ENCODE results near the gene CYS1.
"Not testable (repeated sequence)": the region's sequence is repeated elsewhere in the genome, so short reads cannot be mapped to it uniquely, and the experiment has no call there.

Gene CYS1

GRCh38 chr2:10011606-10012325 lies 68.4 kb downstream of the CYS1 start:
- DNase-seq, result not testable (repeated sequence)

- DNase-seq, result not testable (repeated sequence)
Observed at GRCh38 chr2:10010861-10011605, 69.2 kb downstream of the CYS1 start.

GRCh38 chr2:10009811-10010781 lies 70.1 kb downstream of the CYS1 start:
- no peak for DNase-seq

DNA sequence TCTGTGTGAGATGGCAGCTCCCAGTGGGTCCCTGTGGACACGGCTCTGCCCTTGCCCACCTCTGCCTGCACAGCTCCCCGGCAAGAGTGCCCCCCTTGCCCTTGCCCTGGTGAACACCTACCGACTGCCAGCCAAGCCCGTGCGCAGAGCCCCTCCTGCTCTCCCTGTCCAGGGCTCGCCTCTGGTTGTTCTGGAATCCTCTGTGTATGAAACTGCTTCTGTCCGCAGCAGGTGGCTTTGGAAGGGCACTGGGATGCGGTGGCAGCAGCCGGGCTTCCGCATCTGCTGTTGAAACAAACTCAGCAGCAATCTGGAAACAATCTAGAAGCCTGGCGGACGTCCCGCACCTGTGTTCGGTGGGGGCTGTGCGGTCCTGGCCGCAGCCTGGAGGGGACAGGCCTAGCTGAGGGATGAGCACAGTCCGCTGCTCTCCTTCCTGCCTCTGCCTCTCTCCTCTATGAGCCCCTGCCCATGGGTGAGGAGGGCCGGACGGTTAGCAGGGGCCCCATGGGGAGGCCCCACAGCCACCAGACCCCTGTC lies 70.9 kb downstream of the CYS1 start:
- no peak for DNase-seq

- DNase-seq, result no peak
Observed at GRCh38 chr2:10008809-10009176, 71.4 kb downstream of the CYS1 start.

GRCh38 chr2:10007921-10008808 lies 72.0 kb downstream of the CYS1 start:
- DNase-seq, result peak; percentile 62

DNA sequence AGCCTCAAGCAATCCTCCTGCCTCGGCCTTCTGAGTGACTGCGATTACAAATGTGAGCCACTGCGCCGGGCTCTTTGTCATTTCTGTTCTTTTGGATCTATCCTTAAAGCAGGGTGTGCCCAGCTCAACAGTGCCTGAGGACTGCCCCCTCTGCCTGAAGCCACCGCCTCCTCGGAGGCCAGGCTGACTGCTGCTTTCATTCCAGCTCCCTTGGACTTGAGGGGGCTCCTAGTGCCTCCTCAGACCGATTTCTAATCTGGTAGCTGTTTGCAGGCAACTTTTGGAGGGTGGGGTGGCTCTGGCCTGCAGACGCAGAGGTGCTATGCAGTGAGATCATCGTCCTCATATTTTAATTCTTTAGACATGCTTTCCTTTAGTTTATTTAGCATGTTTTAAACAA lies 72.8 kb downstream of the CYS1 start:
- DNase-seq, result no peak

All from NCI-H2171 treated with DMSO at 0.1 percent for 48 hours (cell line).